Putamen (tissue), 1 donor: ENCODE data around the gene KCNQ2.
"Not testable (repeated sequence)": the region's sequence is repeated elsewhere in the genome, so short reads cannot be mapped to it uniquely, and the experiment has no call there.

Source experiments
- DNase-seq: peaks from one replicate; pipeline ENCODE4 v3.0.0-alpha.2; 2016; ENCODE audit warnings: low spot score

Gene KCNQ2

GRCh38 chr20:63471981-63472831, at the start of gene KCNQ2:
KCNQ2 (minus strand) TSS chr20:63472655; CDS start chr20:63472463, 192 bp downstream.
- no peak for DNase-seq

- DNase-seq: no peak
Measured at GRCh38 chr20:63521602-63522001, 49.1 kb upstream of the KCNQ2 start.

- peak; percentile 75 for DNase-seq
Measured at GRCh38 chr20:63520934-63521601, 48.6 kb upstream of the KCNQ2 start.

GRCh38 chr20:63520504-63520933, 48.1 kb upstream of the KCNQ2 start, which contains the start of gene PPDPF:
PPDPF (plus strand) TSS chr20:63520765; CDS start chr20:63521309, 544 bp downstream.
- peak; percentile 84 for DNase-seq

GRCh38 chr20:63519668-63520503, 47.4 kb upstream of the KCNQ2 start:
- peak; percentile 29 for DNase-seq

- DNase-seq: no peak
Measured at GRCh38 chr20:63518946-63519667, 46.7 kb upstream of the KCNQ2 start.

GRCh38 chr20:63518351-63518861, 46.0 kb upstream of the KCNQ2 start:
- no peak for DNase-seq

- DNase-seq: no peak
Measured at GRCh38 chr20:63517376-63518309, 45.2 kb upstream of the KCNQ2 start.

GRCh38 chr20:63514520-63514919, 42.1 kb upstream of the KCNQ2 start:
- DNase-seq: not testable (repeated sequence)

GRCh38 chr20:63513207-63513606, 40.8 kb upstream of the KCNQ2 start:
- no peak for DNase-seq

GRCh38 chr20:63509088-63509564, 36.7 kb upstream of the KCNQ2 start:
- DNase-seq: no peak

GRCh38 chr20:63508072-63508768, 35.8 kb upstream of the KCNQ2 start:
- no peak for DNase-seq

GRCh38 chr20:63507083-63507743, 34.8 kb upstream of the KCNQ2 start:
- no peak for DNase-seq

- DNase-seq: no peak
Measured at GRCh38 chr20:63505723-63506122, 33.3 kb upstream of the KCNQ2 start.

GRCh38 chr20:63505281-63505680, 32.8 kb upstream of the KCNQ2 start:
- DNase-seq: no peak

- DNase-seq: no peak
Measured at GRCh38 chr20:63504642-63505041, 32.2 kb upstream of the KCNQ2 start.

- no peak for DNase-seq
Measured at GRCh38 chr20:63503524-63503923, 31.1 kb upstream of the KCNQ2 start.

GRCh38 chr20:63502671-63503172, 30.3 kb upstream of the KCNQ2 start:
- DNase-seq: no peak
